Glutamatergic neuron (in vitro differentiated cells): ENCODE results near the gene SPIRE2. TPM values are rescaled to one million over a fixed set of nuclear protein-coding genes. Genes with fewer than 3 reads are reported as not detected.

ENCODE experiments used
- DNase-seq: peaks from one replicate; pipeline ENCODE4 v3.0.0; 2022
- H3K27ac Mint-ChIP-seq: one replicate; pipeline ENCODE4 v1.8.0; 2020; ENCODE audit warnings: mild to moderate bottlenecking, mixed read lengths, inconsistent platforms; ENCODE audit not compliant: unreplicated experiment
- H3K27me3 Mint-ChIP-seq: one replicate; pipeline ENCODE4 v1.8.0; 2020; ENCODE audit warnings: mild to moderate bottlenecking, moderate library complexity, mixed read lengths, inconsistent platforms; ENCODE audit not compliant: unreplicated experiment
- H3K36me3 Mint-ChIP-seq: one replicate; pipeline ENCODE4 v1.8.0; 2020; ENCODE audit warnings: mild to moderate bottlenecking, mixed read lengths, inconsistent platforms; ENCODE audit not compliant: unreplicated experiment
- H3K4me1 Mint-ChIP-seq: one replicate; pipeline ENCODE4 v1.8.0; 2020; ENCODE audit warnings: mild to moderate bottlenecking, low read depth, mixed read lengths, inconsistent platforms; ENCODE audit not compliant: unreplicated experiment
- H3K4me3 Mint-ChIP-seq: one replicate; pipeline ENCODE4 v1.8.0; 2020; ENCODE audit warnings: mild to moderate bottlenecking, mixed read lengths, inconsistent platforms; ENCODE audit not compliant: unreplicated experiment
- H3K9me3 Mint-ChIP-seq: one replicate; pipeline ENCODE4 v1.8.0; 2020; ENCODE audit warnings: mild to moderate bottlenecking, moderate library complexity, mixed read lengths, inconsistent platforms; ENCODE audit not compliant: unreplicated experiment
- CTCF ChIP-seq: fragments of 200-600 bp; sonication (generic); IDR thresholded peaks from one replicate; pipeline ENCODE4 v1.5.0; 2021; ENCODE audit not compliant: partially characterized antibody, unreplicated experiment
- total RNA-seq: library from RNA; stranded (reverse); fragmentation: NEBNext Ultra II Directional; extraction: Animal tissue kit (Norgen Biotek cat#: 25700); gene quantifications from one replicate; pipeline ENCODE4 v1.2.1, GENCODE V29; 2021; ENCODE audit not compliant: unreplicated experiment

SPIRE2 gene
- total RNA-seq, 1 donor from 2014 or later: 39.2 TPM

GRCh38 chr16:89853306-89853993 lies 25.2 kb downstream of the SPIRE2 start:
- Mint-ChIP-seq H3K27ac (no peak overlapping the region), H3K36me3 (no peaks in the 10 kb centered on the region), H3K4me3 (no peak overlapping the region), H3K9me3 (no peaks in the 10 kb centered on the region), H3K27me3 (no peaks in the 10 kb centered on the region), H3K4me1 (peaks cover 2% of the 10 kb centered on the region)
- no peak for TF ChIP-seq CTCF
- DNase-seq: no peak

GRCh38 chr16:89855301-89855945 lies 27.1 kb downstream of the SPIRE2 start:
- peaks cover under 1% of the 10 kb centered on the region for H3K27me3 Mint-ChIP-seq
- no peak for DNase-seq
- H3K4me3 Mint-ChIP-seq: no peak overlapping the region
- no peaks in the 10 kb centered on the region for H3K9me3 Mint-ChIP-seq
- no peak for TF ChIP-seq CTCF
- H3K27ac Mint-ChIP-seq: no peak overlapping the region
- H3K36me3 Mint-ChIP-seq: no peaks in the 10 kb centered on the region
- peaks cover 2% of the 10 kb centered on the region for H3K4me1 Mint-ChIP-seq

GRCh38 chr16:89855986-89856385 lies 27.7 kb downstream of the SPIRE2 start:
- Mint-ChIP-seq H3K4me3 (no peak overlapping the region), H3K9me3 (no peaks in the 10 kb centered on the region), H3K36me3 (no peaks in the 10 kb centered on the region), H3K4me1 (peaks cover 2% of the 10 kb centered on the region), H3K27ac (no peak overlapping the region), H3K27me3 (peaks cover 2% of the 10 kb centered on the region)
- peak; percentile 11 for DNase-seq
- no peak for TF ChIP-seq CTCF

- no peaks in the 10 kb centered on the region for H3K9me3 Mint-ChIP-seq
- H3K4me1 Mint-ChIP-seq: peaks cover 16% of the 10 kb centered on the region
- no peak for TF ChIP-seq CTCF
- peak; percentile 11 for DNase-seq
- H3K27ac Mint-ChIP-seq: no peak overlapping the region
- H3K27me3 Mint-ChIP-seq: peaks cover 8% of the 10 kb centered on the region
- H3K4me3 Mint-ChIP-seq: no peak overlapping the region
- no peaks in the 10 kb centered on the region for H3K36me3 Mint-ChIP-seq
These were observed 30.8 kb downstream of the SPIRE2 start for GRCh38 chr16:89858973-89859614.

- H3K27ac Mint-ChIP-seq: no peak overlapping the region
- no peak for TF ChIP-seq CTCF
- peaks cover 20% of the 10 kb centered on the region for H3K4me1 Mint-ChIP-seq
- peaks cover 3% of the 10 kb centered on the region for H3K36me3 Mint-ChIP-seq
- no peak overlapping the region for H3K4me3 Mint-ChIP-seq
- H3K27me3 Mint-ChIP-seq: peaks cover 8% of the 10 kb centered on the region
- no peak for DNase-seq
- H3K9me3 Mint-ChIP-seq: no peaks in the 10 kb centered on the region
These were observed 31.3 kb downstream of the SPIRE2 start for GRCh38 chr16:89859615-89860007.
